GM23338 (cell line): ENCODE data around the gene DUSP9. TPM values are rescaled to one million over a fixed set of nuclear protein-coding genes. Genes with fewer than 3 reads are reported as not detected.

ENCODE experiments used
- ATAC-seq: fragments of 200-7000 bp; cut with Tn5 transposase; 3 replicates; pipeline ENCODE4 v1.9.1; 2020
- DNase-seq: peaks from one replicate; pipeline ENCODE4 v3.0.0-alpha.2; 2015; ENCODE audit warnings: low spot score
- H2AFZ ChIP-seq: fragments of 200-600 bp; sonication (generic); 2 replicates; pipeline ENCODE4 v1.8.0; 2016; ENCODE audit warnings: antibody characterized with exemption, mild to moderate bottlenecking, moderate library complexity
- H3F3A ChIP-seq: fragments of 200-600 bp; sonication (generic); replicated peaks from 2 replicates; pipeline ENCODE4 v1.8.0; 2017; ENCODE audit warnings: antibody characterized with exemption, mixed run types, low read depth
- H3K27ac ChIP-seq: fragments of 200-600 bp; sonication (generic); 2 replicates; pipeline ENCODE4 v1.6.1; 2016; ENCODE audit warnings: low read depth
- H3K27me3 ChIP-seq: fragments of 200-600 bp; sonication (generic); 2 replicates; pipeline ENCODE4 v1.8.0; 2016; ENCODE audit warnings: mild to moderate bottlenecking, mixed run types, moderate library complexity; ENCODE audit not compliant: insufficient read depth
- H3K36me3 ChIP-seq: fragments of 200-600 bp; sonication (generic); 2 replicates; pipeline ENCODE4 v1.8.0; 2016; ENCODE audit warnings: mild to moderate bottlenecking; ENCODE audit not compliant: insufficient read depth
- H3K4me1 ChIP-seq: fragments of 200-600 bp; sonication (generic); 2 replicates; pipeline ENCODE4 v1.8.0; 2016; ENCODE audit warnings: mild to moderate bottlenecking, moderate library complexity; ENCODE audit not compliant: insufficient read depth
- H3K4me2 ChIP-seq: fragments of 200-600 bp; sonication (generic); 2 replicates; pipeline ENCODE4 v1.7.1; 2017; ENCODE audit warnings: mixed run types
- H3K4me3 ChIP-seq: fragments of 200-600 bp; sonication (generic); 2 replicates; pipeline ENCODE4 v1.6.1; 2016; ENCODE audit warnings: mixed run types
- H3K79me2 ChIP-seq: fragments of 200-600 bp; sonication (generic); replicated peaks from 2 replicates; pipeline ENCODE4 v1.8.0; 2017; ENCODE audit warnings: mild to moderate bottlenecking; ENCODE audit not compliant: insufficient read depth
- H3K9me2 ChIP-seq: fragments of 200-600 bp; sonication (generic); 2 replicates; pipeline ENCODE4 v1.8.0; 2017; ENCODE audit not compliant: insufficient read depth
- H4K20me1 ChIP-seq: fragments of 200-600 bp; sonication (generic); replicated peaks from 2 replicates; pipeline ENCODE4 v1.8.0; 2017; ENCODE audit warnings: mild to moderate bottlenecking; ENCODE audit not compliant: insufficient read depth
- H3K27ac Mint-ChIP-seq: 2 replicates; pipeline ENCODE4 v1.8.0; 2020; ENCODE audit warnings: inconsistent platforms, mild to moderate bottlenecking, moderate library complexity, mixed read lengths
- H3K27me3 Mint-ChIP-seq: 3 replicates; pipeline ENCODE4 v1.8.0; 2022; ENCODE audit warnings: low read depth, mild to moderate bottlenecking, moderate library complexity, mixed read lengths, inconsistent platforms; ENCODE audit not compliant: insufficient read depth, poor library complexity
- H3K36me3 Mint-ChIP-seq: 3 replicates; pipeline ENCODE4 v1.8.0; 2021; ENCODE audit warnings: low read depth, mild to moderate bottlenecking, inconsistent platforms, moderate library complexity, mixed read lengths
- H3K4me1 Mint-ChIP-seq: 3 replicates; pipeline ENCODE4 v1.8.0; 2020; ENCODE audit warnings: mild to moderate bottlenecking, inconsistent platforms, mixed read lengths
- H3K4me3 Mint-ChIP-seq: 3 replicates; pipeline ENCODE4 v1.8.0; 2021; ENCODE audit warnings: moderate library complexity, mild to moderate bottlenecking, inconsistent platforms, mixed read lengths
- H3K9me3 Mint-ChIP-seq: 3 replicates; pipeline ENCODE4 v1.8.0; 2020; ENCODE audit warnings: moderate library complexity, mild to moderate bottlenecking, inconsistent platforms, mixed read lengths
- CREB1 ChIP-seq: fragments of 250-450 bp; sonication (Bioruptor Pico); IDR thresholded peaks from 2 replicates; pipeline ENCODE4 v1.5.0; 2020; ENCODE audit warnings: low read depth, mild to moderate bottlenecking, moderate library complexity
- CTCF ChIP-seq, 2 experiments: fragments of 200-600 bp in 1 of 2; sonication (generic) in 1 of 2; conservative IDR thresholded peaks; 2 replicates each; pipeline versions ENCODE4 v1.5.1 to v1.6.1; 2016 to 2017; ENCODE audit warnings: antibody characterized with exemption in 2 of 2, low read depth in 2 of 2, mild to moderate bottlenecking in 2 of 2, moderate library complexity in 1 of 2
- ETS1 ChIP-seq: IDR thresholded peaks from 2 replicates; pipeline ENCODE4 v1.6.1; 2016; ENCODE audit warnings: antibody characterized with exemption
- EZH2 ChIP-seq: fragments of 200-600 bp; sonication (generic); IDR thresholded peaks from one replicate; pipeline ENCODE4 v1.8.0; 2017; ENCODE audit warnings: antibody characterized with exemption, mild to moderate bottlenecking, low read depth; ENCODE audit not compliant: unreplicated experiment
- EZH2phosphoT487 ChIP-seq: fragments of 200-600 bp; sonication (generic); IDR thresholded peaks from one replicate; pipeline ENCODE4 v1.8.1; 2018; ENCODE audit warnings: antibody characterized with exemption; ENCODE audit not compliant: unreplicated experiment
- JUNB ChIP-seq: IDR thresholded peaks from one replicate; pipeline ENCODE4 v1.6.1; 2016; ENCODE audit warnings: antibody characterized with exemption; ENCODE audit not compliant: unreplicated experiment
- NANOG ChIP-seq: IDR thresholded peaks from 2 replicates; pipeline ENCODE4 v1.6.1; 2016; ENCODE audit warnings: antibody characterized with exemption, borderline replicate concordance
- POLR2AphosphoS5 ChIP-seq: IDR thresholded peaks from 2 replicates; pipeline ENCODE4 v1.6.1; 2016; ENCODE audit warnings: antibody characterized with exemption, low read depth
- REST ChIP-seq: IDR thresholded peaks from one replicate; pipeline ENCODE4 v1.6.1; 2018; ENCODE audit warnings: antibody characterized with exemption; ENCODE audit not compliant: unreplicated experiment
- STAT1 ChIP-seq: IDR thresholded peaks from one replicate; pipeline ENCODE4 v1.6.1; 2016; ENCODE audit warnings: antibody characterized with exemption; ENCODE audit not compliant: unreplicated experiment
- ZNF114 ChIP-seq: fragments of 250-450 bp; sonication (Bioruptor Pico); IDR thresholded peaks from 2 replicates; pipeline ENCODE4 v1.5.0; 2020; ENCODE audit warnings: mild to moderate bottlenecking, moderate library complexity
- ZNF331 ChIP-seq: fragments of 250-450 bp; sonication (Bioruptor Pico); IDR thresholded peaks from 2 replicates; pipeline ENCODE4 v1.5.0; 2020; ENCODE audit warnings: low read depth, mild to moderate bottlenecking, moderate library complexity
- ZNF462 ChIP-seq: fragments of 250-450 bp; sonication (Bioruptor Pico); IDR thresholded peaks from 2 replicates; pipeline ENCODE4 v1.5.0; 2020; ENCODE audit warnings: mild to moderate bottlenecking, moderate library complexity
- polyA plus RNA-seq: library from polyadenylated mRNA; unstranded; fragments of >200 nt; fragmentation: Nextera tagmentation; extraction: Ambion mirVana; gene quantifications from 2 replicates; pipeline ENCODE4 v1.2.1, GENCODE V29; 2016
- total RNA-seq: library from RNA; depleted of rRNA; stranded (reverse); fragments of >200 nt; shearing (Covaris generic); gene quantifications from 2 replicates; pipeline ENCODE4 v1.2.3, GENCODE V29; 2014

DUSP9 gene
- total and polyA plus RNA-seq, 2 experiments from 2014 or later: 0.71 to 3.9 TPM

- no peaks in the 10 kb centered on the region for H3K36me3 Mint-ChIP-seq
- H3K4me3 Mint-ChIP-seq: peak overlapping the region; percentile 57
- peaks cover 8% of the 10 kb centered on the region; the same call in 2 of the 3 replicates for H3K4me1 Mint-ChIP-seq
- Histone ChIP-seq H3K27me3 (peaks cover 60% of the 10 kb centered on the region), H4K20me1 (no peaks in the 10 kb centered on the region), H3K4me2 (peak overlapping the region; percentile 66; the same call in 1 of the 2 replicates), H3K4me1 (no peaks in the 10 kb centered on the region; the same call in 1 of the 2 replicates), H2AFZ (no peak overlapping the region), H3K9me2 (no peaks in the 10 kb centered on the region), H3K27ac (no peak overlapping the region), H3K36me3 (no peaks in the 10 kb centered on the region), H3K79me2 (no peaks in the 10 kb centered on the region), H3F3A (no peaks in the 10 kb centered on the region), H3K4me3 (peak overlapping the region; percentile 47)
- H3K27me3 Mint-ChIP-seq: peaks cover 51% of the 10 kb centered on the region
- ATAC-seq (no peak; the same call in 1 of the 3 replicates), DNase-seq (peak; percentile 37)
- H3K9me3 Mint-ChIP-seq: no peaks in the 10 kb centered on the region; the same call in 2 of the 3 replicates
- TF ChIP-seq ETS1 (no peak), JUNB (no peak), ZNF331 (CRISPR knock-in tag) (no peak), ZNF462 (CRISPR knock-in tag) (no peak), EZH2phosphoT487 (no peak), NANOG (no peak), REST (no peak), CTCF (conservative IDR thresholded peaks at IDR 0.05; ENCODE audit: low read depth in 2 of 2) (no peak), POLR2AphosphoS5 (no peak), STAT1 (no peak), ZNF114 (CRISPR knock-in tag) (no peak), EZH2 (no peak), CREB1 (CRISPR knock-in tag) (no peak)
- H3K27ac Mint-ChIP-seq: no peak overlapping the region
Measured at GRCh38 chrX:153641627-153642026, 5.4 kb upstream of the DUSP9 start.
